OCI-LY1 (cell line): Measurements from ENCODE around the gene CELA2A.

Experiments used
- EZH2 ChIP-seq: fragments of 200-600 bp; sonication (generic), shearing (Covaris generic); IDR thresholded peaks from 2 replicates; pipeline ENCODE4 v1.8.0; 2017; ENCODE audit warnings: borderline replicate concordance, mixed run types, mild to moderate bottlenecking, antibody characterized with exemption, low read length, moderate library complexity, mixed read lengths
- TF ChIP-seq, protein P1 (sequence below): fragments of 200-600 bp; sonication (generic), shearing (Covaris generic); IDR thresholded peaks from 2 replicates; pipeline ENCODE4 v1.5.1; 2017; ENCODE audit warnings: mild to moderate bottlenecking, antibody characterized with exemption, low read length, moderate library complexity, mixed read lengths

DNA sequence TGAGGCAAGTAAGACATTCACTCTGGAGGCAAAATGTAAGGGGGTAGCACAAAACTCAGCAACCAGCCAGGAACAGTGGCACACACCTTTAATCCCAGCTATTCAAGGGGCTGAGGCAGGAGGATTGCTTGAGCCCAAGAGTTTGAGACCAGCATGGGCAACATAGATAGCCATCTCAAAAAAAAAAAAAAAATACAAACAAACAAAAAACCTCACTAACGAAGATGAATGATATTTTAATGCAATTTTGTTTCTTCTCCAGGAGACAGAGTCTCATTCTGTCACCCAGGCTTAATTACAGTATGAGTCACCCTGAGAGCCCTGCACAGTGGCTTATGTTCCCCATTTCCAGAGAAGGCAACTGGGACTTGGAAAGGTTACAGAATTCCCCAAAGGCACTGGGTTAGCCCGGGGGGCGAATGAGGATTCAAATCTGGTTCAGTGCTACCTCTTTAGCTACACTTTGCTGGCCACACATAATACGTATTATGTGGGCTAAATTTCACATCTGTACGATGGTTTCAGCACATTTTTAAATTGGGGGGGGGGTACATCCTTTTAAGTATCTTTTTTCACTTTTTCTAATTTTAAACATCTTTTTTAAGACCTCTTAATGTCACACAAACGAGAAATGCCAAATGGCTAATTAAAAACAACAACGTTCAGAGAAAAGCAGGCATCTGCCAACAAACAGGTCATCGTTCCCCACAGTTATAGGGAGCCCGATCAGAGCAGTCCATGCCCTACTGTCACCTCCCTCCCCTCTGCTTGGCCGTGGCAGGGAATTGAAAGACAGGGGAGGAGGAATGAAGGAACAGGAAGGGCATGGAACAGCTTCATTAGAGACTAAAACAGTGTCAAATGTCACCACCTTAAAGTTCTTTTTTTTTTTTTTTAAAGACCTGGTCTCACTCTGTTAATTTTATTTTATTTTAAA lies 3.5 kb downstream of the CELA2A start:
- TF ChIP-seq, protein P1, sequence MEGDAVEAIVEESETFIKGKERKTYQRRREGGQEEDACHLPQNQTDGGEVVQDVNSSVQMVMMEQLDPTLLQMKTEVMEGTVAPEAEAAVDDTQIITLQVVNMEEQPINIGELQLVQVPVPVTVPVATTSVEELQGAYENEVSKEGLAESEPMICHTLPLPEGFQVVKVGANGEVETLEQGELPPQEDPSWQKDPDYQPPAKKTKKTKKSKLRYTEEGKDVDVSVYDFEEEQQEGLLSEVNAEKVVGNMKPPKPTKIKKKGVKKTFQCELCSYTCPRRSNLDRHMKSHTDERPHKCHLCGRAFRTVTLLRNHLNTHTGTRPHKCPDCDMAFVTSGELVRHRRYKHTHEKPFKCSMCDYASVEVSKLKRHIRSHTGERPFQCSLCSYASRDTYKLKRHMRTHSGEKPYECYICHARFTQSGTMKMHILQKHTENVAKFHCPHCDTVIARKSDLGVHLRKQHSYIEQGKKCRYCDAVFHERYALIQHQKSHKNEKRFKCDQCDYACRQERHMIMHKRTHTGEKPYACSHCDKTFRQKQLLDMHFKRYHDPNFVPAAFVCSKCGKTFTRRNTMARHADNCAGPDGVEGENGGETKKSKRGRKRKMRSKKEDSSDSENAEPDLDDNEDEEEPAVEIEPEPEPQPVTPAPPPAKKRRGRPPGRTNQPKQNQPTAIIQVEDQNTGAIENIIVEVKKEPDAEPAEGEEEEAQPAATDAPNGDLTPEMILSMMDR: no peak
- TF ChIP-seq EZH2: no peak
